Gastroesophageal sphincter (tissue), 4 donors: Measurements from ENCODE around the gene GPN3. TPM values are rescaled to one million over a fixed set of nuclear protein-coding genes. Genes with fewer than 3 reads are reported as not detected.
A peak's percentile ranks its signal among the peaks of the same experiment; 100 is the strongest.
"Not testable (repeated sequence)": the region's sequence is repeated elsewhere in the genome, so short reads cannot be mapped to it uniquely, and the experiment has no call there.

ENCODE experiments used
- ATAC-seq: fragments of 150-250 bp; one replicate; pipeline ENCODE4 v1.9.1; 2016; ENCODE audit warnings: mild to moderate bottlenecking, moderate library complexity
- H3K27ac ChIP-seq, 4 donors: fragments of 200-600 bp; sonication (generic) in 3 of 4; 1 replicate in 3 of 4; 2 replicates in 1 of 4; pipeline ENCODE4 v1.5.1; 2016 to 2019
- H3K27me3 ChIP-seq: fragments of 200-600 bp; sonication (generic); one replicate; pipeline ENCODE4 v1.5.1; 2019
- H3K36me3 ChIP-seq, 2 donors: fragments of 200-600 bp; sonication (generic); one replicate each; pipeline ENCODE4 v1.5.1; 2019; ENCODE audit warnings: control low read depth in 1 of 2
- H3K4me1 ChIP-seq, 3 donors: fragments of 200-600 bp; sonication (generic); 1 replicate in 2 of 3; 2 replicates in 1 of 3; pipeline ENCODE4 v1.5.1; 2016 to 2019; ENCODE audit warnings: control low read depth in 2 of 3
- H3K4me3 ChIP-seq, 2 donors: fragments of 200-600 bp; sonication (generic); one replicate each; pipeline ENCODE4 v1.5.1; 2019; ENCODE audit warnings: mild to moderate bottlenecking in 1 of 2, moderate library complexity in 1 of 2
- H3K9me3 ChIP-seq, 3 donors: fragments of 200-600 bp; sonication (generic); one replicate each; pipeline ENCODE4 v1.5.1; 2017 to 2019; ENCODE audit warnings: control low read depth in 2 of 3
- EP300 ChIP-seq: sonication (generic); formaldehyde crosslinking; IDR thresholded peaks from one replicate; pipeline ENCODE4 v1.6.1; 2017; ENCODE audit warnings: antibody characterized with exemption, mild to moderate bottlenecking
- POLR2A ChIP-seq, 2 donors: fragments of 450-650 bp; IDR thresholded peaks; one replicate each; pipeline ENCODE4 v1.6.1; 2017; ENCODE audit warnings: antibody characterized with exemption in 2 of 2, mild to moderate bottlenecking in 2 of 2, moderate library complexity in 1 of 2
- POLR2AphosphoS5 ChIP-seq: sonication (generic); formaldehyde crosslinking; IDR thresholded peaks from one replicate; pipeline ENCODE4 v1.6.1; 2017; ENCODE audit warnings: antibody characterized with exemption
- WGBS, 2 donors: methylation state at CpG; one replicate each; pipeline ENCODE4 v1.1.5; 2018; ENCODE audit warnings: low coverage in 1 of 2; 5-methylcytosine and 5-hydroxymethylcytosine counted together
- total RNA-seq, 4 donors: library from RNA; depleted of rRNA; stranded (reverse); fragments of >200 nt; gene quantifications; one replicate each; pipeline ENCODE4 v1.1.0, GENCODE V29; 2016
- TF ChIP-seq, protein P1 (sequence below), 4 experiments: fragments of 200-600 bp in 2 of 4; fragments of 450-650 bp in 2 of 4; sonication (generic) in 1 of 4; IDR thresholded peaks; one replicate each; pipeline ENCODE4 v1.5.1; 2017 to 2019; ENCODE audit warnings: antibody characterized with exemption in 4 of 4, mild to moderate bottlenecking in 2 of 4, moderate library complexity in 2 of 4

GPN3 gene
- total RNA-seq, 4 donors from 2014 or later, result 11.8 to 42.2 (median 21.5) TPM

DNA sequence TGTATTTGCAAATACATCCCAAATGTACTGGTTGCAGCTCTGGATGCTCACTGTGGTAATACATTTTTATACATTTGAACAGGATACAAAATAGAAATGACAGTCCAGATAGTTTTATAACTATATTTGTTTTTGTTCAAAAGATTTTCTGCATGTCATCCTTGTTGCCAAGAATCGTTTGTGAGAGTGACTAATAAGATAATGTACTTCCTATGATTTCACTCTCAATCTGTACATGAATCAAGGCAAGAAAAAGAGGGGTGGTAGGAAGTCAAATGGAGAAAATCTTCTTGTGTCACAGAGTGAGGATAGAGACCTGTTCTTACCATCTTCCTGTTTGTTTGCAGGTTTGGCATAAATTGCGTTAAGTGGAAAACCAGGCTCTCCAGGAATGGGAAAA is 31.8 kb downstream of the GPN3 start:
- TF ChIP-seq, protein P1, sequence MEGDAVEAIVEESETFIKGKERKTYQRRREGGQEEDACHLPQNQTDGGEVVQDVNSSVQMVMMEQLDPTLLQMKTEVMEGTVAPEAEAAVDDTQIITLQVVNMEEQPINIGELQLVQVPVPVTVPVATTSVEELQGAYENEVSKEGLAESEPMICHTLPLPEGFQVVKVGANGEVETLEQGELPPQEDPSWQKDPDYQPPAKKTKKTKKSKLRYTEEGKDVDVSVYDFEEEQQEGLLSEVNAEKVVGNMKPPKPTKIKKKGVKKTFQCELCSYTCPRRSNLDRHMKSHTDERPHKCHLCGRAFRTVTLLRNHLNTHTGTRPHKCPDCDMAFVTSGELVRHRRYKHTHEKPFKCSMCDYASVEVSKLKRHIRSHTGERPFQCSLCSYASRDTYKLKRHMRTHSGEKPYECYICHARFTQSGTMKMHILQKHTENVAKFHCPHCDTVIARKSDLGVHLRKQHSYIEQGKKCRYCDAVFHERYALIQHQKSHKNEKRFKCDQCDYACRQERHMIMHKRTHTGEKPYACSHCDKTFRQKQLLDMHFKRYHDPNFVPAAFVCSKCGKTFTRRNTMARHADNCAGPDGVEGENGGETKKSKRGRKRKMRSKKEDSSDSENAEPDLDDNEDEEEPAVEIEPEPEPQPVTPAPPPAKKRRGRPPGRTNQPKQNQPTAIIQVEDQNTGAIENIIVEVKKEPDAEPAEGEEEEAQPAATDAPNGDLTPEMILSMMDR (IDR thresholded peaks at IDR 0.05), result no peak
- no peak for TF ChIP-seq POLR2AphosphoS5
- no peak for TF ChIP-seq POLR2A (IDR thresholded peaks at IDR 0.05)
- no peak for TF ChIP-seq EP300
- no peak overlapping the region for H3K27ac ChIP-seq
- peaks cover 0 to 78% of the 10 kb centered on the region in 2 donors for H3K36me3 ChIP-seq
- no peaks in the 10 kb centered on the region for H3K9me3 ChIP-seq
- WGBS, 2 donors, result 47 to 48% methylated on average over 2 of the region's 2 CpGs
- H3K27me3 ChIP-seq, result no peaks in the 10 kb centered on the region
- H3K4me1 ChIP-seq, result peaks cover 0 to 1% (median 0%) of the 10 kb centered on the region in 3 donors
- no peak for ATAC-seq
- no peak overlapping the region for H3K4me3 ChIP-seq

DNA sequence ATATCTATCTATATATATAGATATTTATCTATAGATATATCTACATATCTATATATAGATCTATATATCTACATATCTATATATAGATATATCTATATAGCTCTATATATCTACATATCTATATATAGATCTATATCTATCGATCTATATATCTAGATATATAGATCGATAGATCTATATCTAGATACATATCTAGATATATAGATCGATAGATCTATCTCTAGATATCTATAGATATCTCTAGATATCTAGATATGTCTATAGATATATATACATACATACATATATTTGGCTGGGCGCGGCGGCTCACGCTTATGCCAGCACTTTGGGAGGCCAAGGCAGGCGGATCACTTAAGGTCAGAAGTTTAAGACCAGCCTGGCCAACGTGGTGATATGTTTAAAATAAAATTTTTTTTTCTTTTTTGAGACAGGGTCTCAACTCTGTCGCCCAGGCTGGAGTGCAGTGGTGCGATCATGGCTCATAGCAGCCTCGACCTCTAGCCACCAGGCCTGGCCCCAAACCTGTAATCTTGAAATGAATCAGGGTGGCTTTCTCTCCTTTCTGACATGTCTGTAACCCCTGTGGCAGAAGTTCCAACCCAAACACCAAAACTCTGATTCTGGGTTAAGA is 36.0 kb downstream of the GPN3 start:
- H3K27ac ChIP-seq, result peak overlapping the region in 2 of 4 donors; percentile 64 to 72
- H3K4me3 ChIP-seq, result peak overlapping the region; percentile 47 to 56
- ATAC-seq, result no peak
- H3K9me3 ChIP-seq, result no peaks in the 10 kb centered on the region
- peaks cover 0 to 37% of the 10 kb centered on the region in 2 donors for H3K36me3 ChIP-seq
- no peak for TF ChIP-seq POLR2A (IDR thresholded peaks at IDR 0.05)
- no peak for TF ChIP-seq POLR2AphosphoS5
- TF ChIP-seq EP300, result no peak
- TF ChIP-seq, protein P1 (IDR thresholded peaks at IDR 0.05), result no peak
- 83 to 84% methylated on average over 9 to 11 of the region's 12 CpGs for WGBS, 2 donors
- peaks cover 0 to 5% (median 0%) of the 10 kb centered on the region in 3 donors for H3K4me1 ChIP-seq
- H3K27me3 ChIP-seq, result no peaks in the 10 kb centered on the region

DNA sequence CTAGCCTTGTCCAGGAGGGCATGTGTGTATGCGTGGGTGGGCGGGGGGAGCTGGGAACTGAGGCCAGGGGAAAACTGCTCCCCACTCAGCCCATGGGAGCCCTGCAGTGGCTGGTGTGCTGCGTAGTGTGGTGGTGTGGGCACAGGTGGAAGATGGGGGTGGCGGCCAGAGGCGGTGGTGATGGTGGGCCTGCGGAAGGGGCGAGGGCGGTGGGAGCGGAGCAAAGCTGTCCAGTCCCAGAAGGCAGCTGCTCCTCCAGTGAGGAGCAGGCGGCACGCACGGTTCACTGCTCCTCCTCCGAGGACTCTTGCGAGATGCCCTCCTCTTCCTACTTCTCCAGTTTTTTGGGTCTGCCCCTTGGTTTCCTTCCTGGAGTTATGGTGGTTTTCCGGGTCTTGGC is 38.4 kb downstream of the GPN3 start:
- H3K27me3 ChIP-seq, H3K4me3 ChIP-seq, H3K27ac ChIP-seq, H3K4me1 ChIP-seq, ATAC-seq, H3K9me3 ChIP-seq: not testable (repeated sequence)
- H3K36me3 ChIP-seq, result peaks cover 0 to 13% of the 10 kb centered on the region in 2 donors
- 95 to 100% methylated on average over 1 to 9 of the region's 15 CpGs for WGBS, 2 donors

DNA sequence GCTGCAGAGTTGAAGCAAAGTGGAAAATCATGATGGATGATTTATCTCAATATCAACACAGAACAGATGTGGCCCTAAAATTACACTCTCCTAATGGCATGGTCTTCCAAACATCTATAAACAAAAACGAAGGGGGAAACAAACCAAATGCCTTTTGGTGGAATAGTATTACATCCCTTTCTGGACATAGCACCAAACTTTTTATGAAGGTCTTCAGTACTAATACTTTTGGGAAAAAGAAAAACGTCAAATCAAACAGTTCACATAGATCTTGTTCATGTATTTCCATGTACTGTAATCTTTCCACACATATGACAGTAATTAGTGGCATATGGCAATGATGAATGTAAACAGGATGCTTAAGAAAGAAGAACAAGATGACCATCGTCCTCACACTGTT is 41.7 kb downstream of the GPN3 start:
- Histone ChIP-seq H3K4me3 (no peak overlapping the region), H3K9me3 (no peaks in the 10 kb centered on the region), H3K36me3 (no peaks in the 10 kb centered on the region), H3K4me1 (peaks cover 0 to 9% (median 0%) of the 10 kb centered on the region in 3 donors), H3K27ac (peak overlapping the region in 1 of 4 donors; percentile 42), H3K27me3 (no peaks in the 10 kb centered on the region)
- TF ChIP-seq, protein P1 (IDR thresholded peaks at IDR 0.05), result no peak
- TF ChIP-seq POLR2A (IDR thresholded peaks at IDR 0.05) (no peak), POLR2AphosphoS5 (no peak), EP300 (no peak)
- WGBS, 2 donors, result 9 to 10% methylated on average over 3 of the region's 3 CpGs
- ATAC-seq, result no peak

DNA sequence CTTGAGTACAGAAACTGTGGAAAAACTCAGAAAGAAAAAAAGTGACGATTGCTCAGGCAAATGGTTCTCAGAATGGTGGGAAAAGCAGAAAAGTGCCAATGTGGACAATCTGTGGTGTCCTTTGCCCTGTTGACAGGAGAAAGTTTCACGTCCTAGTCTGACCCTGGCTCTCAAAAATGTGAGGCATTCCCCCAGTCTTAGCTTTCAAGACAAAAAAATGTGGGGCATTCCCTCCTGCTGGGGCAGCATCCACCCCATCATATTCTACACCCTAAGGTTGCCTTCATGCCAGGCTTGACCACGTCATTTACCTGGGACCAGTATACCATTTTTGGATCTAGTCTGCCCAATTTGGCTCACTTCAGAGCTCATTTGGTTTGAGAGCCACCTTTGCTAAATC is 43.8 kb downstream of the GPN3 start:
- WGBS, 2 donors, result 58 to 90% methylated on average over 3 of the region's 3 CpGs
- no peaks in the 10 kb centered on the region for H3K36me3 ChIP-seq
- H3K9me3 ChIP-seq, result no peaks in the 10 kb centered on the region
- no peak overlapping the region for H3K27ac ChIP-seq
- H3K27me3 ChIP-seq, result no peaks in the 10 kb centered on the region
- H3K4me1 ChIP-seq, result peaks cover 0 to 5% (median 0%) of the 10 kb centered on the region in 3 donors
- no peak for ATAC-seq
- H3K4me3 ChIP-seq, result no peak overlapping the region
- TF ChIP-seq, protein P1 (IDR thresholded peaks at IDR 0.05), result no peak
- no peak for TF ChIP-seq POLR2AphosphoS5
- TF ChIP-seq EP300, result no peak
- no peak for TF ChIP-seq POLR2A (IDR thresholded peaks at IDR 0.05)
